Thoracic aorta (tissue), 2 donors: ENCODE data around the gene TAS2R60. TPM values are rescaled to one million over a fixed set of nuclear protein-coding genes. Genes with fewer than 3 reads are reported as not detected.
"Not testable (repeated sequence)": the region's sequence is repeated elsewhere in the genome, so short reads cannot be mapped to it uniquely, and the experiment has no call there.

Source experiments
- ATAC-seq: fragments of 150-250 bp; one replicate; pipeline ENCODE4 v1.8.0; 2017; ENCODE audit warnings: low read depth; ENCODE audit not compliant: insufficient number of reproducible peaks, low FRiP score
- DNase-seq: peaks from one replicate; pipeline ENCODE4 v3.0.0-alpha.2; 2020; ENCODE audit warnings: low spot score
- H3K27ac ChIP-seq, 2 donors: fragments of 200-600 bp; sonication (generic); 1 replicate in 1 of 2; 2 replicates in 1 of 2; pipeline ENCODE4 v1.5.1; 2016; ENCODE audit warnings: mild to moderate bottlenecking in 2 of 2, moderate library complexity in 2 of 2
- H3K27me3 ChIP-seq: fragments of 200-600 bp; sonication (generic); replicated peaks from 2 replicates; pipeline ENCODE4 v1.6.0; 2016; ENCODE audit warnings: mild to moderate bottlenecking; ENCODE audit not compliant: insufficient read depth
- H3K36me3 ChIP-seq: fragments of 200-600 bp; sonication (generic); one replicate; pipeline ENCODE4 v1.5.1; 2016
- H3K4me1 ChIP-seq, 2 donors: fragments of 200-600 bp; sonication (generic); 1 replicate in 1 of 2; 2 replicates in 1 of 2; pipeline versions ENCODE4 v1.5.1 to v1.6.0; 2016; ENCODE audit warnings: low read depth in 2 of 2, mild to moderate bottlenecking in 1 of 2; ENCODE audit not compliant: control insufficient read depth in 1 of 2
- H3K4me3 ChIP-seq: fragments of 200-600 bp; sonication (generic); 2 replicates; pipeline ENCODE4 v1.5.1; 2016; ENCODE audit warnings: mild to moderate bottlenecking
- H3K9me3 ChIP-seq: fragments of 200-600 bp; sonication (generic); 2 replicates; pipeline ENCODE4 v1.5.1; 2016
- CTCF ChIP-seq: fragments of 200-600 bp; sonication (generic); IDR thresholded peaks from one replicate; pipeline ENCODE4 v1.5.1; 2019; ENCODE audit warnings: antibody characterized with exemption
- total RNA-seq, 2 donors: library from RNA; depleted of rRNA; stranded (reverse); fragments of >200 nt; gene quantifications; one replicate each; pipeline versions ENCODE4 v1.1.0 to v1.2.3, GENCODE V29; 2016

TAS2R60 gene
- total RNA-seq, 2 donors from 2014 or later = 8.5 TPM; not detected in 1

GRCh38 chr7:143415742-143416397 is 27.4 kb upstream of the TAS2R60 start:
- Histone ChIP-seq H3K9me3 (no peaks in the 10 kb centered on the region), H3K4me3 (no peak overlapping the region), H3K4me1 (peaks cover 4 to 17% of the 10 kb centered on the region in 2 donors), H3K36me3 (no peaks in the 10 kb centered on the region), H3K27ac (no peak overlapping the region), H3K27me3 (no peaks in the 10 kb centered on the region)
- ATAC-seq (no peak), DNase-seq (no peak)
- TF ChIP-seq CTCF = no peak

- Histone ChIP-seq H3K9me3 (no peaks in the 10 kb centered on the region), H3K4me3 (no peak overlapping the region), H3K4me1 (peaks cover 0 to 10% of the 10 kb centered on the region in 2 donors), H3K36me3 (no peaks in the 10 kb centered on the region), H3K27ac (no peak overlapping the region), H3K27me3 (no peaks in the 10 kb centered on the region)
- DNase-seq = no peak
- ATAC-seq = no peak
- TF ChIP-seq CTCF = peak; percentile 79
Measured at GRCh38 chr7:143416565-143417149, 26.6 kb upstream of the TAS2R60 start.

GRCh38 chr7:143417734-143418383 is 25.4 kb upstream of the TAS2R60 start:
- Histone ChIP-seq H3K4me1 (no peaks in the 10 kb centered on the region), H3K36me3 (no peaks in the 10 kb centered on the region), H3K9me3 (no peaks in the 10 kb centered on the region), H3K4me3 (no peak overlapping the region), H3K27ac (no peak overlapping the region), H3K27me3 (no peaks in the 10 kb centered on the region)
- ATAC-seq (no peak), DNase-seq (no peak)
- TF ChIP-seq CTCF = no peak

GRCh38 chr7:143418681-143419458 is 24.4 kb upstream of the TAS2R60 start:
- H3K27me3 ChIP-seq = no peaks in the 10 kb centered on the region
- no peaks in the 10 kb centered on the region for H3K4me1 ChIP-seq
- no peak for DNase-seq
- H3K27ac ChIP-seq = no peak overlapping the region
- no peaks in the 10 kb centered on the region for H3K36me3 ChIP-seq
- TF ChIP-seq CTCF = no peak
- H3K9me3 ChIP-seq = no peaks in the 10 kb centered on the region
- no peak overlapping the region for H3K4me3 ChIP-seq
- no peak for ATAC-seq

- Histone ChIP-seq H3K4me1 (no peaks in the 10 kb centered on the region), H3K27ac (no peak overlapping the region), H3K27me3 (no peaks in the 10 kb centered on the region), H3K9me3 (no peaks in the 10 kb centered on the region), H3K4me3 (no peak overlapping the region), H3K36me3 (no peaks in the 10 kb centered on the region)
- ATAC-seq (no peak), DNase-seq (no peak)
- no peak for TF ChIP-seq CTCF
Measured at GRCh38 chr7:143419880-143420279, 23.4 kb upstream of the TAS2R60 start.

GRCh38 chr7:143420624-143421023 is 22.6 kb upstream of the TAS2R60 start:
- DNase-seq, ATAC-seq, H3K36me3 ChIP-seq, H3K9me3 ChIP-seq, H3K4me1 ChIP-seq, H3K4me3 ChIP-seq, H3K27ac ChIP-seq, H3K27me3 ChIP-seq: not testable (repeated sequence)
